BLaER1 (cell line): ENCODE measurements around the gene AMACR.

Source experiments
- H3K27ac ChIP-seq: shearing (Covaris generic); formaldehyde crosslinking; 2 replicates; pipeline ENCODE4 v1.8.1; 2022
- H3K27me3 ChIP-seq: shearing (Covaris generic); formaldehyde crosslinking; 2 replicates; pipeline ENCODE4 v1.8.1; 2022
- H3K36me3 ChIP-seq: shearing (Covaris generic); formaldehyde crosslinking; 2 replicates; pipeline ENCODE4 v1.8.1; 2022
- H3K4me1 ChIP-seq: shearing (Covaris generic); formaldehyde crosslinking; 2 replicates; pipeline ENCODE4 v1.8.1; 2022
- H3K4me2 ChIP-seq: shearing (Covaris generic); formaldehyde crosslinking; 2 replicates; pipeline ENCODE4 v1.8.1; 2022
- H3K4me3 ChIP-seq: shearing (Covaris generic); formaldehyde crosslinking; 2 replicates; pipeline ENCODE4 v1.8.1; 2022
- H3K9ac ChIP-seq: shearing (Covaris generic); formaldehyde crosslinking; 2 replicates; pipeline ENCODE4 v1.8.1; 2022
- H3K9me3 ChIP-seq: shearing (Covaris generic); formaldehyde crosslinking; 2 replicates; pipeline ENCODE4 v1.8.1; 2022
- H4K20me1 ChIP-seq: shearing (Covaris generic); formaldehyde crosslinking; 2 replicates; pipeline ENCODE4 v1.8.1; 2022
- Cebpa-rat ChIP-seq: shearing (Covaris generic); IDR thresholded peaks from 2 replicates; pipeline ENCODE4 v1.8.1; 2022

AMACR gene

DNA sequence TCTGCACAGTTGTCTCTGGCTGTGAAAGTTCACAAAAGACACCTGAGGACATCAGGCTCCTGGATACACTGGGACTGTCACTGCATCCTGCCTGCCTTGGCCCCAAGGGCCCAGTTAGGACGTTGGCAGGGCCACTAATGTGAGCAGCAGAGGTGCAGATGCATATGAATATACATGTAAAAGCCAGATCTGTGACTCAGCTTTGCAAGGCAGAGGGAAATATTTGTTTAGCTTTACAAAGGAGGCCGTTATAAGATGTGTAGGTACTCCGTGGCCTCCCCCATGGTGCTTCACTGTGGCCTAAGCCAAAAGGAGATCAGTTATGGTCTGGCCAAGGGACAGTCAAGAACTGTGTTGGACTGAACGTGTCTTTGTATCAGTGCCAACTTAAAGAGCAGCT, 39.3 kb upstream of the AMACR start:
- no peak overlapping the region for H3K9ac ChIP-seq
- peaks cover 6% of the 10 kb centered on the region for H3K4me1 ChIP-seq
- no peaks in the 10 kb centered on the region for H3K27me3 ChIP-seq
- no peak overlapping the region for H3K4me3 ChIP-seq
- H3K36me3 ChIP-seq: peaks cover 21% of the 10 kb centered on the region
- no peak overlapping the region for H3K4me2 ChIP-seq
- H3K27ac ChIP-seq: no peak overlapping the region
- H3K9me3 ChIP-seq: no peaks in the 10 kb centered on the region
- H4K20me1 ChIP-seq: no peaks in the 10 kb centered on the region
- TF ChIP-seq Cebpa-rat: no peak

DNA sequence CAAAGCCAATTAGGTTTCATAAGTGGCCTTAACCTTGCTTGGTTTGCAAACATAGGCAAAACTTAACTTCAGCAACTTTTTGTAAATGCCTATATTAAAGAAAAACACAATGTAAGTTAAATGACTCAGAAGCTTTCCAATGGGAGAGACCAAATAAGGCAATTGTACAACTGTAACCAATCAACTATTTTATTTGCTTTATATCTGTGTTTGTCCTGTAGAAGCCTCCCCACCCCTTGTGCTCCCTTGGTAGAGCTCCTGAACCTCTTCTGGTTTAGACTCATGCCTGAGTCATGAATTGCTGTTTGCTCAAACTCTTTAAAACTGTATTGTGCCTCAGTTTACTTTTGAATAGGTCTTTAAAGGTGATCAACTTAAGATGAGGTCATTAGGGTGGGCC, 38.1 kb upstream of the AMACR start:
- no peaks in the 10 kb centered on the region for H4K20me1 ChIP-seq
- H3K4me3 ChIP-seq: no peak overlapping the region
- TF ChIP-seq Cebpa-rat: no peak
- H3K4me1 ChIP-seq: peaks cover 6% of the 10 kb centered on the region
- H3K27me3 ChIP-seq: no peaks in the 10 kb centered on the region
- H3K9me3 ChIP-seq: no peaks in the 10 kb centered on the region
- no peak overlapping the region for H3K27ac ChIP-seq
- H3K4me2 ChIP-seq: no peak overlapping the region
- H3K9ac ChIP-seq: no peak overlapping the region
- peaks cover 12% of the 10 kb centered on the region; the same call in 1 of the 2 replicates for H3K36me3 ChIP-seq

DNA sequence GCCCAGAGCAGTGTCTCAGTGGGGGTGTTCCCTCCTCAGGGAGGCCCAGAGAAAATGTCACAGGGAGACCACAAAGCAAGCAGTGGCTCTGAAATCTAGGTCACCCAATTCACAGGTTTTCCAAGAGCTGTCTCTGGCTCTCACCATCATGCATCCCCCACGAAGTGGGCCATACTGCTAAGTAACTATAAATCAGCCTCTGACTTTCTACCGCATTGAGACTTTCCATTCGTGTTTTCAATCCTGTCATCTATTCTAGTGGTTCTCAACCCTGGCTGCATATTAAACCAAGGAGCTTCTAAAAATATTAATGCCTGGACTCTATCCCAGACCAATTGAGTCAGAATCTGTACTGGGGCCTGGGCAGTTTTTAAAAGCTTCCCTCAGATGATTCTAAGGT, 37.2 kb upstream of the AMACR start:
- Histone ChIP-seq H3K27ac (no peak overlapping the region), H3K4me2 (no peak overlapping the region), H3K27me3 (no peaks in the 10 kb centered on the region), H3K9ac (no peak overlapping the region), H3K4me1 (peaks cover 6% of the 10 kb centered on the region), H3K36me3 (peaks cover 2% of the 10 kb centered on the region; the same call in 1 of the 2 replicates), H4K20me1 (no peaks in the 10 kb centered on the region), H3K9me3 (no peaks in the 10 kb centered on the region), H3K4me3 (no peak overlapping the region)
- no peak for TF ChIP-seq Cebpa-rat

DNA sequence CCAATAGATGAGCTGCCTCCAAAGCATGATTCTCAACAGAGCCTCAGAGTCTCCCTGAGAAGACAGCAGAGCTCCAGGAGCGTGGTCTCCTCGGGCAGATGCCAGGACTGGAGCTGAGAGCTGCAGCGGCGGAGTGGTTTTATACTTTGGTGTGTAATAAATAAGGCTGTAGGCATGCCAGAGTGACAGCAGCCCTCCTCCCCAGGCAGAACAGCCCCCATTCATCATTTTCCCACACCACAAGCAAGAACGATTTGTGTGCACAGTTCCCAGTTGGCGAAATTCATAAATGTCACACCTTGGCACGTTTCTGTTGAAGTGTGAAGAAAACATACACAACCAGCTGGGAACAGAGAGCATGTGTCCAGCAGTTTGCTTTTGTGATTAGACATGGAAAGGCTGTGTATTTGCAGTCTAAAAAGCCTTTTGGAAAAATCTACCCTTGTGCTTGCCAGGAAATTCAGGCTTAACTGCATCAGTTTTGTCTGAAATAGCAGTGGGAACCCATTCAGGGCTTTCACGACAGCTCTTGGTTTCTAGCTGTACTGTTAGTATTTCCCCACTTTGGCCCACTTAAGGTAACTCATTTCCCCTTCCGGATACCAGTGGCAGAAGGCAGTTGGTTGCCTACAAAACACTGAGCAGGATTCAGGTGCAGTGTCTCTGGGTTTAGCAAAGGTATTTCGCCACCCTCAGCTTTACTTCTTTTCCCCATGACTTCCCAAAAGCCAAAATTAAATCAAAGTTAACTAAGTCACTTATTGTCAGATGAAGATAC, 35.4 kb upstream of the AMACR start, which contains the start of gene C1QTNF3:
Gene C1QTNF3, minus strand, starts transcription at position 115 of the 778 bp plus-strand sequence. Its CDS starts 88 bp downstream, at position 27.
- Histone ChIP-seq H3K27me3 (no peaks in the 10 kb centered on the region), H3K4me1 (peaks cover 6% of the 10 kb centered on the region), H3K4me2 (peak within 1 kb of the TSS; percentile 22; the same call in 1 of the 2 replicates), H3K4me3 (no peak within 1 kb of the TSS), H3K27ac (no peak within 1 kb of the TSS), H4K20me1 (no peaks in the 10 kb centered on the region), H3K9me3 (no peaks in the 10 kb centered on the region), H3K36me3 (no peaks in the 10 kb centered on the region), H3K9ac (no peak within 1 kb of the TSS)
- no peak for TF ChIP-seq Cebpa-rat

DNA sequence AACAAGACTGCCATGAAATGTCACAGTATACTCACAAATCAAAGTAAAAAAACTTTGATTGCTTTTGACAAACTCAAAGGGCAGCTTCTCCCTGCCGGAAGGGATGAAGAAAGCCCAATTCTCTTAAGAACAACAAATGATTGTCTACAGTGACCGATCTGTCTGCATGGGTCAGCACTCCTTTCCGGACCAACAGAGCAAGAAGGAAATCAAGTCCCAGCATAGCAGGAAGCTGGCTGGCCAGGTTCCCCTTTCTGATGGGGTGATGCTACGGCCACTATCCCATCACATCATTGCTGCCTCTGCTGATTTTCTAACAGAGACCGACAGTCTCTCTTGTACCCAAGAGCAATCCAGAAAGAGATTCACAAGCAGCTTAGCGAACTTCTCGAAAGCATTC, 34.5 kb upstream of the AMACR start:
- TF ChIP-seq Cebpa-rat: no peak
- Histone ChIP-seq H3K4me2 (peak overlapping the region; percentile 22; the same call in 1 of the 2 replicates), H3K4me1 (peaks cover 6% of the 10 kb centered on the region)

DNA sequence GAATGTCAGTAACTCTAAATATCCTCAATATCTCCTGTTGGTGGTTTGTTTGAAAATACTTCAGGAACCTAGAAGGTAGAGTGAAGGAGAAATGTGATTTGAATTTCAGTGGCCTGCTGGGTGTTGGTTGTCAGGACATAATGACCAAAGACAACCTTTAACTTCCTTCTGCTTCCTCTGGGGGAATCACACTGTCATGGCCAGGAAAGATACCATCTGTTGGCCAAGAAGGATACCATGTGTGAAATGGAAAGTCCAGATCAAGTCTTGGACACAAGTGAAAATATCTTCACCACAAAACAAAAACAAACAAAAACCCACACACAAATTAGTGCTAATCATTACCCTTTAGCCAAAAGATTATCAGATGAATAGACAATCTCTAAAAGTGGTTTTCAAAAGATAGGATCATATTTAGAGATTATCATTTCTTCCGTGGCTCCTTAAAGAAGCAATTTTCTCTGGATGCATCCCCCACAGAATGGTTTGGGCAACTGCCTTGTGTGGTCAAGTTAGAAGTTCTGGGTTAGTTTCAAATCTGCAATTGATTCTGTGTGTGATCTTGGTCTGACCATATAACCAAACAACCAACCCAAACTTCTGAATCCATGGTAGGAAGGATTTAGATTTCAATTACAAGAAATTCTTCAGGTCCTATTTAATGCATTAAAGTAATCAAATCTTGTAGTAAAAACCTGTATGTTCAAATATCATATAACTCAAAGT, 33.6 kb upstream of the AMACR start:
- H3K9me3 ChIP-seq: no peaks in the 10 kb centered on the region
- H3K4me3 ChIP-seq: no peak overlapping the region
- H4K20me1 ChIP-seq: no peaks in the 10 kb centered on the region
- no peaks in the 10 kb centered on the region for H3K27me3 ChIP-seq
- H3K9ac ChIP-seq: no peak overlapping the region
- no peaks in the 10 kb centered on the region for H3K36me3 ChIP-seq
- H3K4me2 ChIP-seq: no peak overlapping the region
- H3K27ac ChIP-seq: no peak overlapping the region
- H3K4me1 ChIP-seq: peaks cover 6% of the 10 kb centered on the region
- TF ChIP-seq Cebpa-rat: no peak

More for the DNA sequence above, 34.5 kb upstream of the AMACR start:
- H4K20me1 ChIP-seq: no peaks in the 10 kb centered on the region
- no peak overlapping the region for H3K27ac ChIP-seq
- H3K36me3 ChIP-seq: no peaks in the 10 kb centered on the region
- H3K9me3 ChIP-seq: no peaks in the 10 kb centered on the region
- H3K27me3 ChIP-seq: no peaks in the 10 kb centered on the region
- H3K9ac ChIP-seq: no peak overlapping the region
- no peak overlapping the region for H3K4me3 ChIP-seq

DNA sequence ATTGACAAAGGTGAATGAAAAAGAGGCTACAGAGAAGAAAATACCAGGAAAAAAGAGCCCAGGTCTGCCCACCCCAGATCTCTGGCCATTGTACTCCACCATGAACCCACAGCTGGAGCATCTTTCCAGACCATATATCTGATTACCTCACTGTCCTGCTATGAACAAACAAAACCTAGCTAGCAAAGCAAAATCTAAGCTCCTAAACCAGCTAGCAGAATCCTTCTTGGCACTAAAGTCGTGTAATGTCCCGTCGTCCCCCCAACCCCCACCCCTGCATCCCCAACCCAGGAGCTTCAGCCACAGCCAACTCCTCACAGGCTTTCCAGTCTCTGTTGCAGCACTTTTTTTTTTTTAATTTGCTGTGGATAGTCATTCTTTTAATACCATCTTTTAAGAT, 32.6 kb upstream of the AMACR start:
- Histone ChIP-seq H3K9ac (no peak overlapping the region), H3K4me2 (no peak overlapping the region), H3K4me3 (no peak overlapping the region), H3K4me1 (peaks cover 6% of the 10 kb centered on the region), H3K27ac (no peak overlapping the region), H3K36me3 (peaks cover 2% of the 10 kb centered on the region), H4K20me1 (no peaks in the 10 kb centered on the region), H3K27me3 (no peaks in the 10 kb centered on the region), H3K9me3 (no peaks in the 10 kb centered on the region)
- no peak for TF ChIP-seq Cebpa-rat

DNA sequence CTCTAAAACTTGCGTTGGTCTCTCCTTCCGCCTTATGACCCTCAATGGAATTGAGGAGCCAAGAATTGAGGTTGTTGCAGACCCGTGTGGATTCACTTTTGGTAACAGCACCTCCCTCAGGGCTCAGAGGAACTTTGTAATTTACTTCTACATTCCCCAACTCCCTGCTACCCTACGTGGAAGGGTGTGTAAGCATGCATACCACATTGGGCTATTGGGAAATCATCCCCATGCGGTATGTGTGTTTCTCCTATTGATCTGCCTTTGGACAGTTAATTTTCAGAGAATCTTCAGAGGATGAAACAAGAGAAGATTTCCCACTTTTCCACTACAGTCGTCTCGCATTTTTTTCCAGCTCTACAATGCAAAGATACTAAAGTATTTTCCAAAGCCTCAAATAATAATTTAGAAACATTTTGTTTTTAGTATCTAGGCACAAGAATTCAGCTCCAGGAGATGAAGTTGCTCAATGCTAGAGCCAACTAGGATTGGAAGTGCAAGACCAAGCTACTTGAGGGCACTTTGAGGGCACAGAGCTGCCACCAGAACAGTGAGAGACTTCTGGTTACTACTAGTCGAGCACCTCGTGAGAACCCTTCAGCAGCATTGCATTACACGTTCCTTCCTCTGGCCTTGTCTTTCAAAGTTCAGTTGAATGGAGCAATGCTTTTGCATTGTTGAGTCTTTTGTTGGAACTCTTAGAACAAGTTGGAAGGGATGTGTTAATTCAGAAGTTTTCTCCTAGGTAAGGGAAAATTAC, 31.7 kb upstream of the AMACR start:
- H3K36me3 ChIP-seq: peaks cover 11% of the 10 kb centered on the region
- TF ChIP-seq Cebpa-rat: no peak
- no peak overlapping the region for H3K27ac ChIP-seq
- no peaks in the 10 kb centered on the region for H4K20me1 ChIP-seq
- no peak overlapping the region for H3K9ac ChIP-seq
- H3K4me2 ChIP-seq: no peak overlapping the region
- H3K4me1 ChIP-seq: peaks cover 6% of the 10 kb centered on the region
- no peak overlapping the region for H3K4me3 ChIP-seq
- no peaks in the 10 kb centered on the region for H3K27me3 ChIP-seq
- no peaks in the 10 kb centered on the region for H3K9me3 ChIP-seq

DNA sequence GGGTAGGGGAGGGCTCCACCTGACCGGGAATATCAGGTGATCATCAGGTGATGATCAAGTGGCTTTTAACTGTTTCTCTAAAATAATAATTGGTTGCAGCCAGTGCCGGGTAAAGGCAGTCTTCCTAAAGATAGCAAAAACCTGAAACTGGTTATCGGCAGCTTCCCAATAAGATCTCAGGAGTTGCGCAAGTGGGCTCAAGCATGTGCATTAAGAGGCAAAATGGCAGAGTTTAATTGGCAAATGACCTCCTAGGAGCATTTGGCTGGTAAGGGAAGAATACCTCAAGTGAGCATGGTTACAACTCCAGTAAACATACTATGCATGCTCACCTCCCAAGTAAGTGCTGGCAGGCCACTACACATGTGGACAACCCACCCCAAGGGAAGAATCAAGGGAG, 31.0 kb upstream of the AMACR start:
- Histone ChIP-seq H3K4me2 (no peak overlapping the region), H3K4me1 (peaks cover 6% of the 10 kb centered on the region), H3K9me3 (no peaks in the 10 kb centered on the region), H3K4me3 (no peak overlapping the region), H3K9ac (no peak overlapping the region), H4K20me1 (no peaks in the 10 kb centered on the region), H3K27ac (no peak overlapping the region), H3K36me3 (peaks cover 16% of the 10 kb centered on the region), H3K27me3 (no peaks in the 10 kb centered on the region)
- TF ChIP-seq Cebpa-rat: no peak
